Stimulated activated CD4-positive, alpha-beta T cell treated with anti-CD3 and anti-CD28 coated beads, Interleukin-4, amount 100 ng/mL, for 24 hours (primary cell): ENCODE data around the gene TRIP12.
"Not testable (repeated sequence)": the region's sequence is repeated elsewhere in the genome, so short reads cannot be mapped to it uniquely, and the experiment has no call there.

Experiments used
- DNase-seq: peaks from one replicate; pipeline ENCODE4 v3.0.0-alpha.2; 2020

TRIP12 gene

GRCh38 chr2:229752970-229753729 is 168.7 kb downstream of the TRIP12 start:
- no peak for DNase-seq

- no peak for DNase-seq
Observed at GRCh38 chr2:229749779-229750178, 172.0 kb downstream of the TRIP12 start.

- no peak for DNase-seq
Observed at GRCh38 chr2:229748950-229749349, 172.9 kb downstream of the TRIP12 start.

- not testable (repeated sequence) for DNase-seq
Observed at GRCh38 chr2:229742691-229743090, 179.1 kb downstream of the TRIP12 start.

GRCh38 chr2:229740279-229740678 is 181.5 kb downstream of the TRIP12 start:
- no peak for DNase-seq

- DNase-seq, result no peak
Observed at GRCh38 chr2:229738024-229738625, 183.7 kb downstream of the TRIP12 start.

GRCh38 chr2:229734410-229734809 is 187.4 kb downstream of the TRIP12 start:
- no peak for DNase-seq

- no peak for DNase-seq
Observed at GRCh38 chr2:229733611-229734245, 188.1 kb downstream of the TRIP12 start.

GRCh38 chr2:229732897-229733296 is 188.9 kb downstream of the TRIP12 start:
- no peak for DNase-seq

- no peak for DNase-seq
Observed at GRCh38 chr2:229731916-229732315, 189.9 kb downstream of the TRIP12 start.

- no peak for DNase-seq
Observed at GRCh38 chr2:229731363-229731762, 190.4 kb downstream of the TRIP12 start.

- no peak for DNase-seq
Observed at GRCh38 chr2:229728370-229728769, 193.4 kb downstream of the TRIP12 start.

- no peak for DNase-seq
Observed at GRCh38 chr2:229726643-229727042, 195.2 kb downstream of the TRIP12 start.

- DNase-seq, result no peak
Observed at GRCh38 chr2:229725716-229726574, 195.9 kb downstream of the TRIP12 start.

- not testable (repeated sequence) for DNase-seq
Observed at GRCh38 chr2:229723192-229723591, 198.6 kb downstream of the TRIP12 start.

- DNase-seq, result no peak
Observed at GRCh38 chr2:229719926-229720647, 201.7 kb downstream of the TRIP12 start.

- no peak for DNase-seq
Observed at GRCh38 chr2:229718057-229718456, 203.8 kb downstream of the TRIP12 start.

- peak; percentile 26 for DNase-seq
Observed at GRCh38 chr2:229715895-229716507, 205.8 kb downstream of the TRIP12 start.

GRCh38 chr2:229714736-229715541 is 206.9 kb downstream of the TRIP12 start:
- peak; percentile 30 for DNase-seq

GRCh38 chr2:229714080-229714735 is 207.6 kb downstream of the TRIP12 start, which contains the start of gene DNER:
Gene DNER (minus strand): TSS chr2:229714555. CDS start chr2:229714423, 132 bp downstream.
- DNase-seq, result peak; percentile 35
